ENCODE data around the gene DQX1.

The DQX1 gene

DNA sequence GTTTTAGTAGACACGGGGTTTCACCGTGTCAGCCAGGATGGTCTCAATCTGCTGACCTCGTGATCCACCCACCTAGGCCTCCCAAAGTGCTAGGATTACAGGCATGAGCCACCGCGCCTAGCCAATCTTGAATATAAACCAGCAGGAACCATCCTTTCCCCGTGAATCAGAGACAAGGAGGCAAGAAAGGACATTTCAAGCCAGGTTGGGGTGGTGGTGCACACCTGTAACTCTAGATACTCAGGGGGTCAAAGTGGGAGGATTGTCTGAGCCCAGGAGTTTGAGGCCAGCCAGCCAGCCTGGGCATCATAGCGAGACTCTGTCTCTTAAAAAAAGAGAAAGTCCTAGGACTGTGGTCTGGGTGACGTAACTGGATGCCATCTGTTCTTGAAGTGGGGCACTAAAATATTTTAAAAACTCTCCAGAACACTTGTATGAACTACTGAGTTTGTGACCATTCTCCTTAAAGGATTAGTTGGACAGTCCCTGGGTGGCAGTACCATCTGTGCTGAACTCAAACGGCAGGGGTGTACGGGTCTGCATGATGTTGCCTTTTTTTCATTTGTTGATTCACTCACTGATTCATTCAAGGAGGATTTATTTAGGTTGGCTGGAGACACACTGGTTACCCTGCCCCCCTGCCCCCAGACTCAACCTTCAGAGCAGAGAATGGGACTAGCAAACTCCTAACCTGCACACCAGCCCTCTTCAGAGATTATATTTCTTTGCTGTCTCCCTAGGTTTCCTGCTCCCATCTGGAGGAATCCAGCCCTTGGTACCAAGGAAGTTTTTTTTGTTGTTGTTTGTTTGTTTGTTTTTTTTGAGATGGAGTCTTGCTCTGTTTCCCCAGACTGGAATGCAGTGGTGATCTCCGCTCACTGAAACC lies 14.7 kb downstream of the DQX1 start:
- Histone ChIP-seq H3K36me3 (ENCODE audit: control insufficient read depth, insufficient read depth, low read length) (no peaks in the 10 kb centered on the region), H3K4me2 (ENCODE audit: low read length) (no peak overlapping the region), H3K4me3 (ENCODE audit: low read depth, low read length) (no peak overlapping the region), H2AFZ (no peak overlapping the region), H3K79me2 (peaks cover 4% of the 10 kb centered on the region), H3K27me3 (ENCODE audit: control insufficient read depth, insufficient read depth, low read length) (no peaks in the 10 kb centered on the region), H3K4me1 (peaks cover 10% of the 10 kb centered on the region), H3K27ac (no peak overlapping the region), H3K9me3 (ENCODE audit: control insufficient read depth, low read length) (no peaks in the 10 kb centered on the region), H3K9ac (no peak overlapping the region)
- TF ChIP-seq CTCF (IDR thresholded peaks at IDR 0.05), result no peak

GRCh38 chr2:74510272-74510671 lies 15.8 kb downstream of the DQX1 start:
- no peaks in the 10 kb centered on the region for H3K9me3 ChIP-seq (ENCODE audit: control insufficient read depth, low read length)
- no peak overlapping the region for H3K4me2 ChIP-seq (ENCODE audit: low read length)
- H3K4me3 ChIP-seq (ENCODE audit: low read depth, low read length), result no peak overlapping the region
- H3K9ac ChIP-seq, result no peak overlapping the region
- H3K27me3 ChIP-seq (ENCODE audit: control insufficient read depth, insufficient read depth, low read length), result no peaks in the 10 kb centered on the region
- no peaks in the 10 kb centered on the region for H3K36me3 ChIP-seq (ENCODE audit: control insufficient read depth, insufficient read depth, low read length)
- H3K27ac ChIP-seq, result no peak overlapping the region
- peaks cover 4% of the 10 kb centered on the region for H3K79me2 ChIP-seq
- TF ChIP-seq CTCF (IDR thresholded peaks at IDR 0.05), result no peak
- H3K4me1 ChIP-seq, result peaks cover 17% of the 10 kb centered on the region
- peak overlapping the region; percentile 8 for H2AFZ ChIP-seq

DNA sequence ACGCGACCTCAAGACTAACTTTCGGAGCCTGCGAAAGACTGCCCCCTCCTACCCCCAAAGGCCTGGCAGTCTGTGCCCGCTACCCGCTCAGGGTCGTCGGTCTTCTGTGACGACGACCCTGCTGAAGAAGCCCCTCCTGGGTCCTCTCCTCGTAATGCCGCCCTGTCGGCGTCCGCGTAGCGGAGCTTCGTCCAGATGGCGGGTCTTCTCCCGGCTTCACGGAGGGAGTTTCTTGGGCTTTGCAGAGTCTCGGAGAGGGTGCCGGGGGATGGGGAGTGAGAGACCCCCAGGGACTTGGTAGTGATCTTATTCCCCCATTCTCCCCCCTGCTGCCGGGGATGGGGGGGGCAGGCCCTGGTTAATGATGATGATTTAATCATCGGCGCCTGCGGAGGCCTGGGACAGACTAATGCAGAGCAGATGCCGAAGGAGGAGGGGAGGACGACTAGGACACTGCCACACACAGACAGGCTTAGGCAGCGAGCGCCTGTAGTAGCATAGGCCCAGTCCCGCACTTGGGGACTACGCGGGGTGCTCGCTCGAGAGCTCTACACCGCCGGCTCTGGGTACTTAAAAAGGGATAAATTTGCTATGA lies 18.0 kb downstream of the DQX1 start:
- Histone ChIP-seq H2AFZ (peak overlapping the region; percentile 99), H3K36me3 (ENCODE audit: control insufficient read depth, insufficient read depth, low read length) (no peaks in the 10 kb centered on the region), H3K9me3 (ENCODE audit: control insufficient read depth, low read length) (no peaks in the 10 kb centered on the region), H3K4me1 (peaks cover 17% of the 10 kb centered on the region), H3K4me2 (ENCODE audit: low read length) (peak overlapping the region; percentile 89), H3K4me3 (ENCODE audit: low read depth, low read length) (peak overlapping the region; percentile 91), H3K27me3 (ENCODE audit: control insufficient read depth, insufficient read depth, low read length) (no peaks in the 10 kb centered on the region), H3K27ac (peak overlapping the region; percentile 98), H3K9ac (no peak overlapping the region), H3K79me2 (peaks cover 4% of the 10 kb centered on the region)
- no peak for TF ChIP-seq CTCF (IDR thresholded peaks at IDR 0.05)

GRCh38 chr2:74507145-74507925 lies 18.7 kb downstream of the DQX1 start, which contains the start of gene PCGF1:
Gene PCGF1 (minus strand): TSS chr2:74507695. CDS start chr2:74507668, 27 bp downstream.
- Histone ChIP-seq H3K4me2 (ENCODE audit: low read length) (peak within 1 kb of the TSS; percentile 89), H3K4me3 (ENCODE audit: low read depth, low read length) (peak within 1 kb of the TSS; percentile 91), H3K79me2 (peaks cover 4% of the 10 kb centered on the region), H3K4me1 (peaks cover 17% of the 10 kb centered on the region), H2AFZ (peak within 1 kb of the TSS; percentile 99), H3K27me3 (ENCODE audit: control insufficient read depth, insufficient read depth, low read length) (no peaks in the 10 kb centered on the region), H3K9me3 (ENCODE audit: control insufficient read depth, low read length) (no peaks in the 10 kb centered on the region), H3K27ac (peak within 1 kb of the TSS; percentile 98), H3K9ac (peak within 1 kb of the TSS; percentile 70), H3K36me3 (ENCODE audit: control insufficient read depth, insufficient read depth, low read length) (no peaks in the 10 kb centered on the region)
- TF ChIP-seq CTCF (IDR thresholded peaks at IDR 0.05), result peak; percentile 24

Measured in parathyroid adenoma (tissue), 2 donors.